Measurements from ENCODE around the gene FOXD2.

The FOXD2 gene

DNA sequence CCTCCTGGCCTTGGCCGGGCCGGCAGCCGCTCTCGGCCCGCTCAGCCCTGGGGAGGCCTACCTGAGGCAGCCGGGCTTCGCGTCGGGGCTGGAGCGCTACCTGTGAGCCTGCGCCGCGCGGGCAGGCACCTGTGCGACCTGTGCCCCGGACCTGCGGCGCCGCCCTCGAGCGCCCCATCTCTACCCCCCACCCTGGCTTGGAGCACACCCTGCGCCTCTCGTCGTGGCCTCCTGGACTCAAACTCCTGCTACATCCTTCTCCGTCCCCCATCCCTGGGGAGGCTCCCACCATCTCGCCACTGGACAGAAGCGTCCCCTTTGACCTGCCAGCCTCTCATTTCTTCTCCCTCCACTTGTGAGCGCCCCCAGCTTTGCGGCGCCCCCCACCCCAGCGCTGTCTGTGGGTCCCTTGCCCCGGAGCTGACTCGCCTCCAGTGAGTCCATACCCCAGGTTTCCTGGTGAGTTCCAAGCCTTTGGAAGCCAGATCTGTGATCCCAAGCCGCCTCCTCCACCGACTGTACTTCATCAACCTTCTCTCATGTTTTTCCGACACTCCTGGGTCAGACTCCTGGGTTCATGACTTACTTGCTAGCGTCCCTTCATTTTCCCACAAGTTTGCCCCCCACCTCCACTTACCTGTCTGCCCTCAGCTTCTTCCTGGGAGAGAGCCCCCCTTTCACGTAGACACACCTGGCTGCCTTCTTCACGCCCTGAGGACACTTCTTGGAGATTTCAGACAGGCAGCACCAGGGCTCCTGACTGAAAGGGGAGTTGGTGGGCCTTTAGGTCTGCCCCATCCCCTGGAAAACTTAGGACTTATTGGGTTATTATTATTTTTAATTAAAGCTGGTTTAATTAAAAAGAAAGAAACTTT, 20.4 kb upstream of the FOXD2 start:
- no peak for DNase-seq (ENCODE audit: low spot score)

DNA sequence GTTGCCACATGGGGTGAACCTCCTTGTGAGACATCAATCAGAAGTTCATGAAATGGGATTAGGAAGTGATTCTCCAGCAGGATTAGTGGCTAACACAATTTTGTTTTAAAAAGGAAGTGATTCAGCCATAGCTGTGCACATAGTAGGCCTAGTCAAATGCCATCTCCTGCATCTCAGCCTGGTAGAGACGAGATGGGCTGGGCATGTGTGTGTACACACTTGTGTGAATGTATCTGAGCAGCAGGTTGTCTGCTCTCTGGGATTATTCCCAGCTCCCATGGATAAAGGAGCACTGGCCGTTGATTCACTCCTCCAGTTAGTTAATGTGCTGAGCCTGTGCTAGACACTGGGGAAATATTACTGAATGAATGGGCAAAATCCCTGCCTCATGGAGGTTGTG, 19.7 kb upstream of the FOXD2 start:
- DNase-seq (ENCODE audit: low spot score) = no peak

DNA sequence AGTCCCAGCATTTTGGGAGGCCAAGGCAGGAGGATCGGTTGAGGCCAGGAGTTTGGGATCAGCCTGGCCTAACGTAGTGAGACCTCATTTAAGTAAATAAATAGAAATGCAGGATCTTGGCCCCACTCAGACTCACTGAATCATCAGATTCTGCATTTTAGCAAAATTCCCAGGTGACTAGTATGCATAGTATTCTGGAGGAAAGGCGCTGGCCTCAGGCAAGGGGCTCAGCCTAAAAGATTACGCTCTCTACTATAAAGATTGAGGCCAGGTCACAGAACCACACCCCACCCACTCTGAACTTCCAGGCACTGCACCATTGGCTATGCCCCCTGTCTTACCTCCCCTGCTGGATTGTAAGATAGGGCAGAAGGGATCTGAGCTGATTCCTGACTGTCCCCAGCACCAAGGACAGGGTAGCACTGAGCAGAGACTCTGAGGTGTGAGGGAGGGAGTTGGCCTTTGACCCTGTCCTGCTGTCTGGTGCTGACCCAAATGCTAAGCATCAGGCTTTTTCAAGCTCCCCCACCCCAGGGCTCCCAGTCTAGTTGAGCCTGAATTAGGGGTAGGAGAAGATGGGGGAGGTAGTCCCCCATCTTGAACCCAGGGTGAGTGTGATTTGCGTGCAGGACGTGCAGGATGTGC, 19.0 kb upstream of the FOXD2 start:
- no peak for DNase-seq (ENCODE audit: low spot score)

DNA sequence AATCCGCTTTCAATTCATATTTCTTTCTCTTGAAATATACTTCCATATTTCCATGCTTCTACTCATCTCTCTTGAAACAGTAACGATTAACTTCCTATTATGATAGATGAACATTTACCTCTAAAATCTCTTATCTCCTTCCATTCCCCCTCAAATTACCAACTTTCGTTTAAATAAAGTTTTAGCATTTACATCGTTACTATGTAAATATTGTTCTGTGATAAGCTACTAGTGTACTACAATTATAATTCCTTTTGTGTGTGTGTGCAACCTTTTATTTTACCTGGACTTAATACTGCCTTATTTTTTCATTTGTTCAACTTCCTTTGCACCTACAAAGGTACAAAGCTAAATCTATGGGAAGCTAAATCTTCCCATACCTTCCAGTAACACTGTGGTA, 17.3 kb upstream of the FOXD2 start:
- no peak for DNase-seq (ENCODE audit: low spot score)

DNA sequence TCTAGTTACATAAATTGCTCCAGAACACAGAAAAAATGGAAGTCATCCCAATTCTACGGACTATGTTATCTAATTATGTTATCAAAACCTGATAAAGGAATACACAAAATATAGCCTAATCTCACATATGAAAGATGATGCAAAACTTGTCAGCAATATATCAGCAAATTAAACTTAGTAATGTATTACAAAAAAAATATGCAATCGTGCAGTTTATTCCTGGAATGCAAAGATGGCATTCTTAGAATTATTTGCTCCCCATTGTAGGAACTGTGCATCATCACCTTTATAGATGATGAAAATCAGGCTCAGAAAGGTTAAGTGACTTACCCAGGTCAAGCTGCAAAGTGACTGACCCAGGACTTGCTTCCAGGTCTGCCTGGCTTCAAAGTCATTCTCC, 14.0 kb upstream of the FOXD2 start:
- no peak for DNase-seq (ENCODE audit: low spot score)

DNA sequence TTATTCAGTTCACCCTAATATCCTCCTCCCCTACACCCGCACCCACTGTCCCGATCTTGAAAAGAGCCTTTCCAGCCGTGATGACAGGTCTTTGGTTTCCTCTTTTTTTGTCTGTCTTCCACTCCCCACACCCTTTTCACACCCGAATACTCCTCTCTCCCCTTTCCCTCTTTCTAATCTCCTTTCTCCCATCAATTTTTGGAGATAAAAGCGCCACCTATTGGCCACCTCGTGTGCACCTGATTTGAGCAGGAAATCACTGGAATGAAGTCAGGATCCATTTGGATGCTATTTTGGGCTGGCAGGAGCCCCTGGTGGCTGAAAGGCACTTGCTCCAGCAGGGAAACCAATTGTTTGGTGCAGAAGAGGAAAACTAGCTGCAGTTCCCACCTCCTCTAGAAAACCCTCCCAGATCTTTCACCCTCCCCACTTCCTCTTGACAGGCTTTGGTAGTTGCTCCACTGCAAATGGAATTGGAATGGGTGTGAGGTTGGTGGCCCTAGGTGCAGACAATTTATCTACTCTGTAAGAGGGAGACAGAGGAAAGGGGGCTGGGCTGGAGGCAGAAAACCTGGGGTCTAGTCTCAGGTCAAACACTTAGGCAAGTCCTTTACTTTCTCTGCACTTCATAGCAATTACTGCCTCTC, 13.4 kb upstream of the FOXD2 start:
- DNase-seq (ENCODE audit: low spot score) = no peak

DNA sequence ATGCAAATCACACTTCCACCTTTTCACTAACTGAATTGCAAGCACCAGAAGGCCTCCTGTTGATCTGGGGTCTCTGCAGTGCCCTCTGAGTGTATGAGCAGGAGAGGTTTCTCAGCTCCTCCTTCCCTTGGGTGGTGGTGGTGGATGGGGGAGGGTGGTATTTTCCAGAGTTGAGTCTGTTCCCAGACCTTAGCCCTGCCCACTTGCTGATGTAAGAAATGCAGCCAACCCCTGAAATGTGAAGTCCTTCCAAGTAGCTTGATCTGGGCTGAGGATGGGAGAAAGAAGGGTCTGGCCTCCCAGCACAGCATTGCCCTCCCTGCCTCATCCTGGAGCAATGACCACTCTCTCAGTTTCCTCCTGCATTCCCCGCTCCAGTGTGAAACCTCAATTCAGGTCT, 6.3 kb upstream of the FOXD2 start:
- DNase-seq (ENCODE audit: low spot score) = no peak

DNA sequence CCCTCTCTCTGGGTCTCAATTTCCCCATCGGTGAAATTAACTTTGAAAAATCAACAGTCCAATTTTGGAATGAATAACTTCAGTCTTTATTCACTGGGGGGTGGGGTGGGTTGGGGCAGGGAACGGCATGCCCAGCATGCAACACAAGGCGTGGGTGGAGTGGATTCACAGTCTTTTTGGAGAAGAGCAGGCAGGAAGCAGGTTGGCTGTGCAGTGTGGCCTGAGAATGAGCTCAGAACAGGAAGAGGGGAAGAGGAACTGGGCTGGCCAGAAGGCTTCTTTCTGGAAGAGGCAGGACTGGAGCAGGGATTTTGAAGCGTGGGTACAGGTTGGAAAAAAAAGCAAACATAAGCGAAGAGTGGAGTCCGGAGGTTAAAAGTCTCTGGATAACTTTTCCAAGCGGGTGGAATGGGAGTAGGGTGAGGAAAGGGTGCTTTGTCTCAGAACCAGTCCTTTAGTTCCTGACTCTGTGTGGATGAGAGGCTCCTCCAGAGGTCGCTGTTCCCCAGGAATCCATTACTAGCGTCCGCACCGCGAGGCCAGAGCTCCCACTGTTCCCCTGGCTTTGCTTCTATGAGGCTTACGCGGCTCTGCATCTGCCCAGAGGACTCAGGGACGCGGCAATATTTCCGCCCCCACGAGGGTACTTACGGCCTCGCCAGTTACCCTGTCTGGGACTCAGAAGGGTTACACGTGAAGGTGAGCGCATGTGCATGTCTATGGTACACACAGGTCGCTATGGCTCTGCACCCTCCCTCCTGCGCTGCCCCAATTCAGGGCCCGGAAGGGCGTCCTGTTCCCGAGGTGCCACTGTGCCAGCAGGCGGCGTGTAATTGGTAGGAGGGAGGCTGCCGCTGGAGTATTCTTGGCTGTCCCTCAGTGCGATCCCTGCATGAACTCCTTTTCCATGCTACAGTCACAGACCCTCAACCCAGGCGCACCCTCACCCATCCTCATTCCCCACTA, 5.5 kb upstream of the FOXD2 start:
- peak; percentile 85 for DNase-seq (ENCODE audit: low spot score)

DNA sequence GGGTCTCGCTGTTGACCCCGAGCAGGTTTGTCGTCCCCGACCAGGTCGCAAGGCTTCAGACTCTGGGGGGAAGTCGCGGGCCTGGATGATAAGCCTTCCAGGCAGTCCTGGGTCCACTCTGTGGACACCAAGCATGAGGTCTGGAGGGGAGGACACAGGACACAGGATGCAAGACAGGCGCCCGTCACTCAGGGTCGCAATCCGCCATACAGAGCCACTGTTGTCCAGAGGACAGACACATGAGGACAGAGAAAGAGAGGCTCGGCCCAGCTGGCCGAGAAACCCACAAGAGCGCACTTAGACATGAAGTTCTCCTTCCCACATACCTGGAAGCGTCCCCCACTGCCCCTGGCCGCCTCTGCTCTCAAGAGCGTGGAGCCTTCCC, 4.8 kb upstream of the FOXD2 start:
- DNase-seq (ENCODE audit: low spot score) = no peak

DNA sequence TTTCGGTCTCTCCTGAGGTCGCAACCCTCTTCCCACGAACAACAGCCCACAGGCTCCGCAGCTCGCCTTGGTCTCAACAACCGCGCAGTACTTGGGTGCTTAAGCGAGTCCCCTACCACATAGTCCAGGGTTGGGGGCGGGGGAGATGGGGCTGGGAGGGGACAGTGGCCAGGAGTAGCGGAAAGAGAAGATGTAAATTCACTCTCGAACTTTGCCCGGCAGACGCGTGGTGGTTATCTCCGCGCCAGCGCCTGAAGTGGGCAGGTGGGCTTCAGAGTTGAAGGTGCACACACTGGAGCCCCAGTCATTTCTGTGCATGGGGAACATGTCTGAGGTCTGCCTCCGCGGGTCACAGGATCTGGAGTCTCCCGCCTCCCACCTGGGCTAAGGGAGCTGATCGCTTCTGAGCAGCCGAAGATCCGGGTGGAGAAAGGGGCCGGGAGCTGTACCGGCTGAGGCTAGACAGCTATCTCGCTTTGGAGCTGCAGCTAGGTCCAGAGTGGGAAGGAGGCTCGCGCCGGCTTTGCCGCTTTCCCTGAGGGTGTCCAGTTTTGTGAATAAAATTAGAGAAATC, 4.3 kb upstream of the FOXD2 start:
- no peak for DNase-seq (ENCODE audit: low spot score)

DNA sequence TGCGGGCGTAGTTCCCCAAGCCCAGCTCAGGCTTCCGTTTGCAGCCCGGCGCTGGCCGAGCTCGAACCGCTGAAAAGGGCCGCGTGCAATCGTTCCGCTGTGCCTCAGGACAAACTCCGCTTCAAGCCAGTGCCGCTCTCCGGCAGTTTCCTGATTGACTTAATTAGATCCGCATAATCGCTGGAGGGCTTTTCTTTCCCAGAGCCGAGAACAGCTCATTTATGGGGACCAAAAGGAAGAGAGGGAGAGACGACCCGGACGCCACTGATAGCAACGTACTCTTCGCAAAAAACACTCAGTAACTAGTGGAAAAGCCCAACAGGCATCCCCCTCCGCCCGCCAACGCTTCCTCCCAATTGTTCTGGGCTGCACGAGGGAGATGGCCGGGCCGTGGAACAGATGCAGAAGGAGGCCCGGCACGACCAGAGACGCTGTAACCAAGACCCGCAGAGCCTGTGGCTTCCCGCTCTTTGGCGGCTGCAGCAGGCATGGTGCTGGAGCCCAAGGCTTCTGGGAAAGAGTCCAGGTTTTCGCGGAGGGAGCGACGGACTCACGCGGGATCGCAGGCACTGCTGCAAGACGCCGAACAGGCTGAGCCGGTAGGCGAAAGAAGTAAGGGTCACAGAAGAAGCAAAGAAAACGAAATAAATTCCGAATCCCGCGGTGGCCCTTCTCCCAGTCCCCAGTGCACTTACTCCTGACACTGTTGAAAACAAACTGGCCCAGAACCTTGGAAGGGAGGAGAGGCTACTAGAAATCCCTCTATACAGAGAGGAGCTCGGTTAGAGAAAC, 3.6 kb upstream of the FOXD2 start:
- no peak for DNase-seq (ENCODE audit: low spot score)

DNA sequence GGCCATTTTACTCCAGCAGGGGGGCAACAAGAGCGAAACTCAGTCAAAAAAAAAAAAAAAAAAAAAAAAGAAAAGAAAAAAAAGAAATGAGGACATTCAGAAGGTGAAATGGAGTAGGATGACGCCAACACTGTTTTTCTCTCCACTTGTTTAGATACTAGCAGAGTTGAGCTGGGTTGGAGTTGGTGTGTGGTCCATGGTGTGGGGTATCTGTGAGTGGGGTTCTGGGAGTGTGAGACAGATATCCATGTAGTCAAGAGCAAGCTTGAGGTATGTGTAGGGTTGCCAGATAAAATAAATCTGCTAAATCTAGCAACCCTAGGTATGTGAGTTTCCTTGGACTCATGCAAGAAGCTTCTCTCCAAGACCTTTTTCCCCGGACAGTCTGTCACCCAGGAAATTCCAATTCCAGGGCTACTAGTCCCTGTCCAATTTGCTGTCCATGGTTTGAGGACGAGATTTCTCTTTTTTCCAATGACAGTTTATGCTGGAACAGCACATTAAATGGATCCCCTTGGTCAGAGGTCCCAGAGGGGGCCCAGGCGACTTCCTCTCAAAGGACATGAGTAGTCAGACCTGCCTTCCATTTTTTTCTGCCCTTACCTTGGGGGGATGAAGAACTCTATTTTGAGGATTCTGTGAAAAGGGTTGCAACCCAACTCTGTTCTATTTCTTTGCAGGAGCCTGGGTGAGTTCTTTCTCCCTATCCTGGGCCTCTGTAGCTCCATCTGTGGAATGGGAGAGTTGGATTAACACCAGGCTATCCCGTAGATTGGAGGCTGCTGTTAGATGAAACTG, 2.1 kb upstream of the FOXD2 start:
- DNase-seq (ENCODE audit: low spot score) = no peak

DNA sequence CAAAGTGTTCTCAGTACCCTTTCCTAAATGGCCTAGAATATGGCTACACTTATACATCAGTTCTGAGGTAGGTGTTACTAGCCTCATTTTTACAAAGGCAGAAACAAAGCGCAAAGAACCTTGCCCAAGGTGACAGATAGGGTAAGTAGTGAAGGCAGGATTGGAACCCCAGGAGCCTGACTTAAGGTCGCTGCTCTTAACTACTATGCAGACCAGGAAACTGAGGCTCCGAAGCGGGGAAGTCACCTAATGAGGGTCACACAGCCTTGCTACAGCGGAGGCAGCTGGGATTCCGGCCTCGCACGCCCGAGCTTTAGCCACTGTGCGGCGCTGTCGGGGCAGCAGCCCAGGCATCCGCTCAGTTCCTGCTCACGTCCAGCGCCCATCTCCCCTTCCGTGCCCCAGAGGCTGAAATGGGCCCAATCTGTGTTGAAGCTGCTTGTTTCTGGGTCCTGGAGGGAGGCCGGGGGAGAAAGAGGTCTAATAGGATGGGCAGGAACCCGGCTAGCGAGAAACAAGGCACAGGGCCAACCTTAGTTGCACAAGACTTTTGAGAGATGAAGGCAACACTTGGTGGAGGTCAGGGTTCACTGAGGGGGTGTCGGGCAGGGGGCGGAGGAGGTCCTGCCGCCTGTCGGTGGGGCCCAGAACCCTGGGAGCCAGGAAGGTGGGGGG, 1.4 kb upstream of the FOXD2 start:
- peak; percentile 92 for DNase-seq (ENCODE audit: low spot score)

DNA sequence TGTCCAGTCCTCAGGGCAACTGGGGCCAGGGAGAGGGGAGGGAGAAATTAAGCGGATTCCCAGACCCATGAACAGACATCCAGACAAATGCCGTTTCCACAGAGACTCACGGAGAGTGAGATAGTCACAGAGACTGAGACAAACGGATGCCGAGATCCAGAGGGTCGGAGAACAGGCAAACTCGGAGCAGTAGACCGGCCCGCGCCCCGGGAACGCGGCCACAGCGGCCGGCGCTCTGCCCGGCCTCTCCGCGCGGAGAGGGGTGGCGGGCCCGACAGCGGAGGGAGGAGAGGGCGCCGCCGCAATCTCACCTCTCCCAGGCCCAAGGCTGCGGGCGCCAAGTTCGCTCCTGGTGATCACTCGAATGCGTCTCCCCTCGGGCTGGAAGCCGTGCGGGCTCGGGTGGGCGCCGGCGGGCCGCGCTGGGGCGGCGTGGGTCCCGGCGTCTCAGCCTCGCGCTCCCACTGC, 831 bp upstream of the FOXD2 start:
- DNase-seq (ENCODE audit: low spot score) = no peak

DNA sequence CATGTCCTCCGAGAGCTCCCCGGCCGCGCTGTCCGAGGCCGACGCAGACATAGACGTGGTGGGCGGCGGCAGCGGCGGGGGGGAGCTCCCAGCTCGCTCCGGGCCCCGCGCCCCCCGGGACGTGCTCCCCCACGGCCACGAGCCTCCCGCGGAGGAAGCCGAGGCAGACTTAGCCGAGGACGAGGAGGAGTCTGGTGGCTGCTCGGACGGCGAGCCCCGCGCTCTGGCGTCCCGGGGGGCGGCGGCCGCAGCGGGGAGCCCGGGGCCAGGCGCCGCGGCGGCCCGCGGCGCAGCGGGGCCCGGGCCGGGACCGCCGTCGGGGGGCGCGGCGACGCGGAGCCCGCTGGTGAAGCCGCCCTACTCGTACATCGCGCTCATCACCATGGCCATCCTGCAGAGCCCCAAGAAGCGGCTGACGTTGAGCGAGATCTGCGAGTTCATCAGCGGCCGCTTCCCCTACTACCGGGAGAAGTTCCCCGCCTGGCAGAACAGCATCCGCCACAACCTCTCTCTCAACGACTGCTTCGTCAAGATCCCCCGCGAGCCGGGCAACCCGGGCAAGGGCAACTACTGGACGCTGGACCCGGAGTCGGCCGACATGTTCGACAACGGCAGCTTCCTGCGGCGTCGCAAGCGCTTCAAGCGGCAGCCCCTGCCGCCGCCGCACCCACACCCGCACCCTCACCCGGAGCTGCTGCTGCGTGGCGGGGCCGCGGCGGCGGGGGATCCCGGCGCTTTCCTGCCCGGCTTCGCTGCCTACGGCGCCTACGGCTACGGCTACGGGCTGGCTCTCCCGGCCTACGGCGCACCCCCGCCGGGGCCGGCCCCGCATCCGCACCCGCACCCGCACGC, 547 bp downstream of the FOXD2 start:
- no peak for DNase-seq (ENCODE audit: low spot score)

DNA sequence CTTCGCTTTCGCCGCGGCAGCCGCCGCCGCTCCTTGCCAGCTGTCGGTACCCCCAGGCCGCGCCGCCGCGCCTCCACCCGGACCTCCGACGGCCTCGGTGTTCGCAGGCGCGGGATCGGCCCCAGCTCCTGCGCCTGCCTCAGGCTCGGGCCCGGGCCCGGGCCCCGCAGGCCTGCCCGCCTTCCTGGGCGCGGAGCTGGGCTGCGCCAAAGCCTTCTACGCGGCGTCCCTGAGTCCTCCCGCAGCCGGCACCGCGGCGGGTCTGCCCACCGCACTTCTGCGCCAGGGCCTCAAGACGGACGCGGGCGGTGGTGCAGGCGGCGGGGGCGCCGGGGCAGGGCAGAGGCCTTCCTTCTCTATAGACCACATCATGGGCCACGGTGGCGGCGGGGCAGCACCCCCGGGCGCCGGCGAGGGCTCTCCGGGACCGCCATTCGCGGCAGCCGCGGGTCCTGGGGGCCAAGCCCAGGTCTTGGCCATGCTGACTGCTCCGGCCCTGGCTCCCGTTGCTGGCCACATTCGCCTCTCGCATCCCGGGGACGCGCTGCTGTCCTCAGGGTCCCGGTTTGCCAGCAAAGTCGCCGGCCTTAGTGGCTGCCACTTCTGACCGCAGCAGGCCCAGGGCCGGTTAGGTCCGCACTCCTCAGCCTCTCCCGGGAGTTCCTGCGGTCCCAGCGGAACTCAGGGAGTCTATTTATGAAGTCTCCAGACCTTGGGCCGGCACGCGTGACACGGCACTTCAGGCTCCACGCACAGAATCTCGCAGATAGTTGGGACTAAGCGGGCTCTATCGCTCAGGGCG, 1.4 kb downstream of the FOXD2 start:
- DNase-seq (ENCODE audit: low spot score) = no peak

DNA sequence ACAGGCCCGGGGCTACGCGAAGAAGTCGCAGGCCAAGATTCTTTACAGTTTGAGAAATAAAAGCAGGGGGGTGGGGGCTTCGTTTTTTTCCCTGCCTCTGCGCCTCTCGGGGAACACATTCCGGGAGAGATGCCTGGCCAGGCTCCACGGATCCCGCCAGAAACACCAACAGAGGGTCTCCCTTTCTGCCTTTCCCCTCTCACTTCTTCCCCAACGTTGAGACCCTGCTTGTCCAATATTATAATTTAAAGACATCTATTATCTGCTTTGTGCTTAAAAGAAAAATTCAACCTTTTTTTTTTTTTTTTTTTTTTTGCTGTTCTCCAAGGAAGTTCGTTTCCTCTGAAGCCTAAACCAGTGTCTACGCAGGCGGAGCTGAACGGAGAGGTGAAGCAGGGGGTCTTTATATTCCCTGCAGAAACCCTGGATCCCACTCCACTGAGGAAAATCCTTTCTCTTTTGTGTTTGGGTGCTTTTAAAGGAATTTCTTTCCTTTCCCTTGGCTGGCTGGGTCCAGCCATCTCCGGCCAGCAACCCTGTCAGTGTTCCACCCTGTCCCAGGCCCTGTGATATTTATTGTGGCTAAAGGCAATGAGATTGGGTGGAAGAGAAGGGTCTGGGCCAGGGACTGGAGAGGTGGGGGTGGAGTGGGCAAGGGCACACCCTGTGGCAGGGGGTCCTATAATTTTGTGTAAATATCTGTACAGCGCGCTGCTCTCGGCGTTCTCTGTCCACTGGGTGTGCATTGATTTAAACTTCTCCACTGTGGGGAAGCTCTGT, 2.2 kb downstream of the FOXD2 start:
- no peak for DNase-seq (ENCODE audit: low spot score)
